GM23338 (cell line): ENCODE data around the gene BMAL1. TPM values are rescaled to one million over a fixed set of nuclear protein-coding genes. Genes with fewer than 3 reads are reported as not detected.

Experiments
- ATAC-seq: fragments of 200-7000 bp; cut with Tn5 transposase; 3 replicates; pipeline ENCODE4 v1.9.1; 2020
- DNase-seq: peaks from one replicate; pipeline ENCODE4 v3.0.0-alpha.2; 2015; ENCODE audit warnings: low spot score
- H2AFZ ChIP-seq: fragments of 200-600 bp; sonication (generic); 2 replicates; pipeline ENCODE4 v1.8.0; 2016; ENCODE audit warnings: antibody characterized with exemption, mild to moderate bottlenecking, moderate library complexity
- H3F3A ChIP-seq: fragments of 200-600 bp; sonication (generic); replicated peaks from 2 replicates; pipeline ENCODE4 v1.8.0; 2017; ENCODE audit warnings: antibody characterized with exemption, mixed run types, low read depth
- H3K27ac ChIP-seq: fragments of 200-600 bp; sonication (generic); 2 replicates; pipeline ENCODE4 v1.6.1; 2016; ENCODE audit warnings: low read depth
- H3K27me3 ChIP-seq: fragments of 200-600 bp; sonication (generic); 2 replicates; pipeline ENCODE4 v1.8.0; 2016; ENCODE audit warnings: mild to moderate bottlenecking, mixed run types, moderate library complexity; ENCODE audit not compliant: insufficient read depth
- H3K36me3 ChIP-seq: fragments of 200-600 bp; sonication (generic); 2 replicates; pipeline ENCODE4 v1.8.0; 2016; ENCODE audit warnings: mild to moderate bottlenecking; ENCODE audit not compliant: insufficient read depth
- H3K4me1 ChIP-seq: fragments of 200-600 bp; sonication (generic); 2 replicates; pipeline ENCODE4 v1.8.0; 2016; ENCODE audit warnings: mild to moderate bottlenecking, moderate library complexity; ENCODE audit not compliant: insufficient read depth
- H3K4me2 ChIP-seq: fragments of 200-600 bp; sonication (generic); 2 replicates; pipeline ENCODE4 v1.7.1; 2017; ENCODE audit warnings: mixed run types
- H3K4me3 ChIP-seq: fragments of 200-600 bp; sonication (generic); 2 replicates; pipeline ENCODE4 v1.6.1; 2016; ENCODE audit warnings: mixed run types
- H3K79me2 ChIP-seq: fragments of 200-600 bp; sonication (generic); replicated peaks from 2 replicates; pipeline ENCODE4 v1.8.0; 2017; ENCODE audit warnings: mild to moderate bottlenecking; ENCODE audit not compliant: insufficient read depth
- H3K9me2 ChIP-seq: fragments of 200-600 bp; sonication (generic); 2 replicates; pipeline ENCODE4 v1.8.0; 2017; ENCODE audit not compliant: insufficient read depth
- H4K20me1 ChIP-seq: fragments of 200-600 bp; sonication (generic); replicated peaks from 2 replicates; pipeline ENCODE4 v1.8.0; 2017; ENCODE audit warnings: mild to moderate bottlenecking; ENCODE audit not compliant: insufficient read depth
- H3K27ac Mint-ChIP-seq: 2 replicates; pipeline ENCODE4 v1.8.0; 2020; ENCODE audit warnings: inconsistent platforms, mild to moderate bottlenecking, moderate library complexity, mixed read lengths
- H3K27me3 Mint-ChIP-seq: 3 replicates; pipeline ENCODE4 v1.8.0; 2022; ENCODE audit warnings: low read depth, mild to moderate bottlenecking, moderate library complexity, mixed read lengths, inconsistent platforms; ENCODE audit not compliant: insufficient read depth, poor library complexity
- H3K36me3 Mint-ChIP-seq: 3 replicates; pipeline ENCODE4 v1.8.0; 2021; ENCODE audit warnings: low read depth, mild to moderate bottlenecking, inconsistent platforms, moderate library complexity, mixed read lengths
- H3K4me1 Mint-ChIP-seq: 3 replicates; pipeline ENCODE4 v1.8.0; 2020; ENCODE audit warnings: mild to moderate bottlenecking, inconsistent platforms, mixed read lengths
- H3K4me3 Mint-ChIP-seq: 3 replicates; pipeline ENCODE4 v1.8.0; 2021; ENCODE audit warnings: moderate library complexity, mild to moderate bottlenecking, inconsistent platforms, mixed read lengths
- H3K9me3 Mint-ChIP-seq: 3 replicates; pipeline ENCODE4 v1.8.0; 2020; ENCODE audit warnings: moderate library complexity, mild to moderate bottlenecking, inconsistent platforms, mixed read lengths
- CREB1 ChIP-seq: fragments of 250-450 bp; sonication (Bioruptor Pico); IDR thresholded peaks from 2 replicates; pipeline ENCODE4 v1.5.0; 2020; ENCODE audit warnings: low read depth, mild to moderate bottlenecking, moderate library complexity
- EZH2 ChIP-seq: fragments of 200-600 bp; sonication (generic); IDR thresholded peaks from one replicate; pipeline ENCODE4 v1.8.0; 2017; ENCODE audit warnings: antibody characterized with exemption, mild to moderate bottlenecking, low read depth; ENCODE audit not compliant: unreplicated experiment
- EZH2phosphoT487 ChIP-seq: fragments of 200-600 bp; sonication (generic); IDR thresholded peaks from one replicate; pipeline ENCODE4 v1.8.1; 2018; ENCODE audit warnings: antibody characterized with exemption; ENCODE audit not compliant: unreplicated experiment
- JUNB ChIP-seq: IDR thresholded peaks from one replicate; pipeline ENCODE4 v1.6.1; 2016; ENCODE audit warnings: antibody characterized with exemption; ENCODE audit not compliant: unreplicated experiment
- NANOG ChIP-seq: IDR thresholded peaks from 2 replicates; pipeline ENCODE4 v1.6.1; 2016; ENCODE audit warnings: antibody characterized with exemption, borderline replicate concordance
- POLR2AphosphoS5 ChIP-seq: IDR thresholded peaks from 2 replicates; pipeline ENCODE4 v1.6.1; 2016; ENCODE audit warnings: antibody characterized with exemption, low read depth
- STAT1 ChIP-seq: IDR thresholded peaks from one replicate; pipeline ENCODE4 v1.6.1; 2016; ENCODE audit warnings: antibody characterized with exemption; ENCODE audit not compliant: unreplicated experiment
- ZNF114 ChIP-seq: fragments of 250-450 bp; sonication (Bioruptor Pico); IDR thresholded peaks from 2 replicates; pipeline ENCODE4 v1.5.0; 2020; ENCODE audit warnings: mild to moderate bottlenecking, moderate library complexity
- polyA plus RNA-seq: library from polyadenylated mRNA; unstranded; fragments of >200 nt; fragmentation: Nextera tagmentation; extraction: Ambion mirVana; gene quantifications from 2 replicates; pipeline ENCODE4 v1.2.1, GENCODE V29; 2016
- total RNA-seq: library from RNA; depleted of rRNA; stranded (reverse); fragments of >200 nt; shearing (Covaris generic); gene quantifications from 2 replicates; pipeline ENCODE4 v1.2.3, GENCODE V29; 2014
- TF ChIP-seq, protein P1 (sequence below): IDR thresholded peaks from one replicate; pipeline ENCODE4 v1.6.1; 2018; ENCODE audit warnings: antibody characterized with exemption; ENCODE audit not compliant: unreplicated experiment
- TF ChIP-seq, protein P2 (sequence below), 2 experiments: fragments of 200-600 bp in 1 of 2; sonication (generic) in 1 of 2; conservative IDR thresholded peaks; 2 replicates each; pipeline versions ENCODE4 v1.5.1 to v1.6.1; 2016 to 2017; ENCODE audit warnings: antibody characterized with exemption in 2 of 2, low read depth in 2 of 2, mild to moderate bottlenecking in 2 of 2, moderate library complexity in 1 of 2
- TF ChIP-seq, protein P3 (sequence below): fragments of 250-450 bp; sonication (Bioruptor Pico); IDR thresholded peaks from 2 replicates; pipeline ENCODE4 v1.5.0; 2020; ENCODE audit warnings: mild to moderate bottlenecking, moderate library complexity

The BMAL1 gene
- total and polyA plus RNA-seq, 2 experiments from 2014 or later, result 5.1 to 7.2 TPM

DNA sequence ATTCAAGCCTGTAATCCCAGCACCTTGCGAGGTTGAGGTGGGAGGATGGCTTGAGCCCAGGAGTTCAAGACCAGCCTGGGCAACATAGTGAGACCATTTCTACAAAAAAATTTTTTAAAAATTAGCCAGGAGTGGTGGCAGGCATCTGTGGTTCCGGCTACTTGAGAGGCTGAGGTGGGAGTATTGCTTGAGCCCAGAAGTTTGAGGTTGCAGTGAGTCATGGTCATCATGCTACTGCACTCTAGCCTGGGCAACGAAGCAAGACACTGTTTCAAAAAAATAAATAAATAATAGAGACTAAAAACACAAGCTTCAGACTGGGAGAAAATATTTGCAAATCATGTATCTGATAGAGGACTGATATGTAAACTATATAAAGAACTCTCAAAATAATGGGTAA, 152.2 kb downstream of the BMAL1 start (continued):
- TF ChIP-seq, protein P1, sequence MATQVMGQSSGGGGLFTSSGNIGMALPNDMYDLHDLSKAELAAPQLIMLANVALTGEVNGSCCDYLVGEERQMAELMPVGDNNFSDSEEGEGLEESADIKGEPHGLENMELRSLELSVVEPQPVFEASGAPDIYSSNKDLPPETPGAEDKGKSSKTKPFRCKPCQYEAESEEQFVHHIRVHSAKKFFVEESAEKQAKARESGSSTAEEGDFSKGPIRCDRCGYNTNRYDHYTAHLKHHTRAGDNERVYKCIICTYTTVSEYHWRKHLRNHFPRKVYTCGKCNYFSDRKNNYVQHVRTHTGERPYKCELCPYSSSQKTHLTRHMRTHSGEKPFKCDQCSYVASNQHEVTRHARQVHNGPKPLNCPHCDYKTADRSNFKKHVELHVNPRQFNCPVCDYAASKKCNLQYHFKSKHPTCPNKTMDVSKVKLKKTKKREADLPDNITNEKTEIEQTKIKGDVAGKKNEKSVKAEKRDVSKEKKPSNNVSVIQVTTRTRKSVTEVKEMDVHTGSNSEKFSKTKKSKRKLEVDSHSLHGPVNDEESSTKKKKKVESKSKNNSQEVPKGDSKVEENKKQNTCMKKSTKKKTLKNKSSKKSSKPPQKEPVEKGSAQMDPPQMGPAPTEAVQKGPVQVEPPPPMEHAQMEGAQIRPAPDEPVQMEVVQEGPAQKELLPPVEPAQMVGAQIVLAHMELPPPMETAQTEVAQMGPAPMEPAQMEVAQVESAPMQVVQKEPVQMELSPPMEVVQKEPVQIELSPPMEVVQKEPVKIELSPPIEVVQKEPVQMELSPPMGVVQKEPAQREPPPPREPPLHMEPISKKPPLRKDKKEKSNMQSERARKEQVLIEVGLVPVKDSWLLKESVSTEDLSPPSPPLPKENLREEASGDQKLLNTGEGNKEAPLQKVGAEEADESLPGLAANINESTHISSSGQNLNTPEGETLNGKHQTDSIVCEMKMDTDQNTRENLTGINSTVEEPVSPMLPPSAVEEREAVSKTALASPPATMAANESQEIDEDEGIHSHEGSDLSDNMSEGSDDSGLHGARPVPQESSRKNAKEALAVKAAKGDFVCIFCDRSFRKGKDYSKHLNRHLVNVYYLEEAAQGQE, result no peak
- no peak for TF ChIP-seq EZH2phosphoT487
- TF ChIP-seq, protein P2, sequence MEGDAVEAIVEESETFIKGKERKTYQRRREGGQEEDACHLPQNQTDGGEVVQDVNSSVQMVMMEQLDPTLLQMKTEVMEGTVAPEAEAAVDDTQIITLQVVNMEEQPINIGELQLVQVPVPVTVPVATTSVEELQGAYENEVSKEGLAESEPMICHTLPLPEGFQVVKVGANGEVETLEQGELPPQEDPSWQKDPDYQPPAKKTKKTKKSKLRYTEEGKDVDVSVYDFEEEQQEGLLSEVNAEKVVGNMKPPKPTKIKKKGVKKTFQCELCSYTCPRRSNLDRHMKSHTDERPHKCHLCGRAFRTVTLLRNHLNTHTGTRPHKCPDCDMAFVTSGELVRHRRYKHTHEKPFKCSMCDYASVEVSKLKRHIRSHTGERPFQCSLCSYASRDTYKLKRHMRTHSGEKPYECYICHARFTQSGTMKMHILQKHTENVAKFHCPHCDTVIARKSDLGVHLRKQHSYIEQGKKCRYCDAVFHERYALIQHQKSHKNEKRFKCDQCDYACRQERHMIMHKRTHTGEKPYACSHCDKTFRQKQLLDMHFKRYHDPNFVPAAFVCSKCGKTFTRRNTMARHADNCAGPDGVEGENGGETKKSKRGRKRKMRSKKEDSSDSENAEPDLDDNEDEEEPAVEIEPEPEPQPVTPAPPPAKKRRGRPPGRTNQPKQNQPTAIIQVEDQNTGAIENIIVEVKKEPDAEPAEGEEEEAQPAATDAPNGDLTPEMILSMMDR (conservative IDR thresholded peaks at IDR 0.05; ENCODE audit: low read depth in 2 of 2), result no peak
- no peak for TF ChIP-seq STAT1
- TF ChIP-seq EZH2, result no peak

DNA sequence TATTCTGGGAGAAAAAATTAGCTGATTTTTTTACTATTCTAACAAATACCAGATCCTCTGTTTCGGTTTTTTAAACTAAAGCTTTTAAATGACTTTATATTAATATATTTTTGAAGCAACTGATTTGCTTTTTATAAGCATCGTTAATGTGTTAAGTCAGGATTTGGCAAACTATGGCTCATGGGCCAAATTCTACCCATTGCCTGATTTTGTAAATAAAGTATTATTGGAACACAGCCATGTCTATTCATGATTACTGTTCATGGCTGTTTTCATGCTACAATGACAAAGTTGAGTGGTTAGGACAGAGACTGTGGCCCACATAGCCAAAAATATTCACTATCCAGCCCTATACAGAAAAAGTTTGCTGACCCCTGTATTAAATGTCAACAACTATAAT, 155.8 kb downstream of the BMAL1 start:
- Mint-ChIP-seq H3K27ac (no peak overlapping the region), H3K36me3 (peaks cover 15% of the 10 kb centered on the region; the same call in 2 of the 3 replicates), H3K9me3 (peaks cover 10% of the 10 kb centered on the region; the same call in 2 of the 3 replicates), H3K4me1 (peaks cover 37% of the 10 kb centered on the region), H3K27me3 (no peaks in the 10 kb centered on the region), H3K4me3 (no peak overlapping the region)
- H3K4me2 ChIP-seq, result peak overlapping the region; percentile 14; the same call in 1 of the 2 replicates
- ATAC-seq (no peak), DNase-seq (no peak)
- H4K20me1 ChIP-seq, result no peaks in the 10 kb centered on the region
- no peaks in the 10 kb centered on the region for H3K9me2 ChIP-seq
- peaks cover 41% of the 10 kb centered on the region for H3K4me1 ChIP-seq
- H2AFZ ChIP-seq, result no peak overlapping the region
- no peak overlapping the region for H3K27ac ChIP-seq
- H3K4me3 ChIP-seq, result no peak overlapping the region
- H3K79me2 ChIP-seq, result peaks cover 25% of the 10 kb centered on the region
- no peaks in the 10 kb centered on the region for H3K27me3 ChIP-seq
- H3K36me3 ChIP-seq, result no peaks in the 10 kb centered on the region
- H3F3A ChIP-seq, result no peaks in the 10 kb centered on the region
- no peak for TF ChIP-seq POLR2AphosphoS5
- no peak for TF ChIP-seq ZNF114
- TF ChIP-seq, protein P3, sequence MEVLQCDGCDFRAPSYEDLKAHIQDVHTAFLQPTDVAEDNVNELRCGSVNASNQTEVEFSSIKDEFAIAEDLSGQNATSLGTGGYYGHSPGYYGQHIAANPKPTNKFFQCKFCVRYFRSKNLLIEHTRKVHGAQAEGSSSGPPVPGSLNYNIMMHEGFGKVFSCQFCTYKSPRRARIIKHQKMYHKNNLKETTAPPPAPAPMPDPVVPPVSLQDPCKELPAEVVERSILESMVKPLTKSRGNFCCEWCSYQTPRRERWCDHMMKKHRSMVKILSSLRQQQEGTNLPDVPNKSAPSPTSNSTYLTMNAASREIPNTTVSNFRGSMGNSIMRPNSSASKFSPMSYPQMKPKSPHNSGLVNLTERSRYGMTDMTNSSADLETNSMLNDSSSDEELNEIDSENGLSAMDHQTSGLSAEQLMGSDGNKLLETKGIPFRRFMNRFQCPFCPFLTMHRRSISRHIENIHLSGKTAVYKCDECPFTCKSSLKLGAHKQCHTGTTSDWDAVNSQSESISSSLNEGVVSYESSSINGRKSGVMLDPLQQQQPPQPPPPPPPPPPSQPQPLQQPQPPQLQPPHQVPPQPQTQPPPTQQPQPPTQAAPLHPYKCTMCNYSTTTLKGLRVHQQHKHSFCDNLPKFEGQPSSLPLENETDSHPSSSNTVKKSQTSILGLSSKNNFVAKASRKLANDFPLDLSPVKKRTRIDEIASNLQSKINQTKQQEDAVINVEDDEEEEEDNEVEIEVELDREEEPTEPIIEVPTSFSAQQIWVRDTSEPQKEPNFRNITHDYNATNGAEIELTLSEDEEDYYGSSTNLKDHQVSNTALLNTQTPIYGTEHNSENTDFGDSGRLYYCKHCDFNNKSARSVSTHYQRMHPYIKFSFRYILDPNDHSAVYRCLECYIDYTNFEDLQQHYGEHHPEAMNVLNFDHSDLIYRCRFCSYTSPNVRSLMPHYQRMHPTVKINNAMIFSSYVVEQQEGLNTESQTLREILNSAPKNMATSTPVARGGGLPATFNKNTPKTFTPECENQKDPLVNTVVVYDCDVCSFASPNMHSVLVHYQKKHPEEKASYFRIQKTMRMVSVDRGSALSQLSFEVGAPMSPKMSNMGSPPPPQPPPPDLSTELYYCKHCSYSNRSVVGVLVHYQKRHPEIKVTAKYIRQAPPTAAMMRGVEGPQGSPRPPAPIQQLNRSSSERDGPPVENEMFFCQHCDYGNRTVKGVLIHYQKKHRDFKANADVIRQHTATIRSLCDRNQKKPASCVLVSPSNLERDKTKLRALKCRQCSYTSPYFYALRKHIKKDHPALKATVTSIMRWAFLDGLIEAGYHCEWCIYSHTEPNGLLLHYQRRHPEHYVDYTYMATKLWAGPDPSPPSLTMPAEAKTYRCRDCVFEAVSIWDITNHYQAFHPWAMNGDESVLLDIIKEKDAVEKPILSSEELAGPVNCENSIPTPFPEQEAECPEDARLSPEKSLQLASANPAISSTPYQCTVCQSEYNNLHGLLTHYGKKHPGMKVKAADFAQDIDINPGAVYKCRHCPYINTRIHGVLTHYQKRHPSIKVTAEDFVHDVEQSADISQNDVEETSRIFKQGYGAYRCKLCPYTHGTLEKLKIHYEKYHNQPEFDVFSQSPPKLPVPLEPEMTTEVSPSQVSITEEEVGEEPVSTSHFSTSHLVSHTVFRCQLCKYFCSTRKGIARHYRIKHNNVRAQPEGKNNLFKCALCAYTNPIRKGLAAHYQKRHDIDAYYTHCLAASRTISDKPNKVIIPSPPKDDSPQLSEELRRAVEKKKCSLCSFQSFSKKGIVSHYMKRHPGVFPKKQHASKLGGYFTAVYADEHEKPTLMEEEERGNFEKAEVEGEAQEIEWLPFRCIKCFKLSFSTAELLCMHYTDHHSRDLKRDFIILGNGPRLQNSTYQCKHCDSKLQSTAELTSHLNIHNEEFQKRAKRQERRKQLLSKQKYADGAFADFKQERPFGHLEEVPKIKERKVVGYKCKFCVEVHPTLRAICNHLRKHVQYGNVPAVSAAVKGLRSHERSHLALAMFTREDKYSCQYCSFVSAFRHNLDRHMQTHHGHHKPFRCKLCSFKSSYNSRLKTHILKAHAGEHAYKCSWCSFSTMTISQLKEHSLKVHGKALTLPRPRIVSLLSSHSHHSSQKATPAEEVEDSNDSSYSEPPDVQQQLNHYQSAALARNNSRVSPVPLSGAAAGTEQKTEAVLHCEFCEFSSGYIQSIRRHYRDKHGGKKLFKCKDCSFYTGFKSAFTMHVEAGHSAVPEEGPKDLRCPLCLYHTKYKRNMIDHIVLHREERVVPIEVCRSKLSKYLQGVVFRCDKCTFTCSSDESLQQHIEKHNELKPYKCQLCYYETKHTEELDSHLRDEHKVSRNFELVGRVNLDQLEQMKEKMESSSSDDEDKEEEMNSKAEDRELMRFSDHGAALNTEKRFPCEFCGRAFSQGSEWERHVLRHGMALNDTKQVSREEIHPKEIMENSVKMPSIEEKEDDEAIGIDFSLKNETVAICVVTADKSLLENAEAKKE, result no peak
- TF ChIP-seq CREB1 (CRISPR knock-in tag), result no peak
- TF ChIP-seq, protein P1, result no peak
- TF ChIP-seq JUNB, result no peak
- TF ChIP-seq NANOG, result no peak
